OCI-LY3 (cell line): ENCODE measurements around the gene CDH8.
"Not testable (repeated sequence)": the region's sequence is repeated elsewhere in the genome, so short reads cannot be mapped to it uniquely, and the experiment has no call there.

ENCODE experiments used
- H2AFZ ChIP-seq: fragments of 200-600, 300-600 bp; shearing (Covaris generic); 2 replicates; pipeline ENCODE4 v1.6.0; 2014; ENCODE audit warnings: antibody characterized with exemption, low read depth, low read length
- H3K27ac ChIP-seq: fragments of 200-600, 300-600 bp; sonication (generic); 2 replicates; pipeline ENCODE4 v1.5.1; 2014; ENCODE audit warnings: mild to moderate bottlenecking, low read length, moderate library complexity, mixed read lengths
- H3K27me3 ChIP-seq: fragments of 200-600, 300-600 bp; sonication (generic); 2 replicates; pipeline ENCODE4 v1.6.1; 2014; ENCODE audit warnings: low read depth, low read length, mixed read lengths
- H3K36me3 ChIP-seq: fragments of 200-600, 300-600 bp; sonication (generic); replicated peaks from 2 replicates; pipeline ENCODE3; 2014; ENCODE audit warnings: low read depth, low read length, mixed read lengths
- H3K4me1 ChIP-seq: fragments of 300-600, 200-600 bp; sonication (generic); 2 replicates; pipeline ENCODE4 v1.6.1; 2014; ENCODE audit warnings: low read length, mixed read lengths
- H3K4me2 ChIP-seq: fragments of 200-600, 300-600 bp; sonication (generic); 2 replicates; pipeline ENCODE4 v1.6.1; 2014; ENCODE audit warnings: low read length, mixed read lengths
- H3K4me3 ChIP-seq: fragments of 300-600, 200-600 bp; sonication (generic); 2 replicates; pipeline ENCODE4 v1.5.1; 2014; ENCODE audit warnings: antibody characterized with exemption, mild to moderate bottlenecking, low read length, moderate library complexity
- H3K79me2 ChIP-seq: fragments of 300-600, 200-600 bp; shearing (Covaris generic); 2 replicates; pipeline ENCODE4 v1.6.1; 2014; ENCODE audit warnings: mild to moderate bottlenecking, low read length, mixed read lengths
- H3K9ac ChIP-seq: fragments of 300-600, 200-600 bp; shearing (Covaris generic); 2 replicates; pipeline ENCODE4 v1.6.0; 2014; ENCODE audit warnings: mild to moderate bottlenecking, low read length, moderate library complexity
- H3K9me3 ChIP-seq: fragments of 200-600, 300-600 bp; shearing (Covaris generic); 2 replicates; pipeline ENCODE4 v1.6.1; 2014; ENCODE audit warnings: low read length, mixed read lengths; ENCODE audit not compliant: insufficient read depth
- H4K20me1 ChIP-seq: fragments of 200-600, 300-600 bp; sonication (generic); 2 replicates; pipeline ENCODE4 v1.6.1; 2016; ENCODE audit warnings: low read length, mixed read lengths; ENCODE audit not compliant: insufficient read depth
- EZH2phosphoT487 ChIP-seq: fragments of 200-600 bp; shearing (Covaris generic); IDR thresholded peaks from 2 replicates; pipeline ENCODE4 v1.6.1; 2018; ENCODE audit warnings: antibody characterized with exemption, mixed run types, low read depth
- TF ChIP-seq, protein P1 (sequence below): fragments of 200-600, 300-600 bp; sonication (generic); IDR thresholded peaks from 2 replicates; pipeline ENCODE4 v1.5.1; 2014; ENCODE audit warnings: antibody characterized with exemption, low read length, low read depth

Gene CDH8

GRCh38 chr16:61807551-61807950 is 228.7 kb downstream of the CDH8 start:
- Histone ChIP-seq H3K4me2 (no peak overlapping the region), H3K27ac (no peak overlapping the region), H3K4me3 (no peak overlapping the region), H3K9ac (no peak overlapping the region), H3K27me3 (no peaks in the 10 kb centered on the region), H3K9me3 (no peaks in the 10 kb centered on the region), H2AFZ (no peak overlapping the region), H4K20me1 (no peaks in the 10 kb centered on the region), H3K36me3 (no peaks in the 10 kb centered on the region), H3K79me2 (no peaks in the 10 kb centered on the region), H3K4me1 (no peaks in the 10 kb centered on the region)
- TF ChIP-seq EZH2phosphoT487 = no peak
- TF ChIP-seq, protein P1, sequence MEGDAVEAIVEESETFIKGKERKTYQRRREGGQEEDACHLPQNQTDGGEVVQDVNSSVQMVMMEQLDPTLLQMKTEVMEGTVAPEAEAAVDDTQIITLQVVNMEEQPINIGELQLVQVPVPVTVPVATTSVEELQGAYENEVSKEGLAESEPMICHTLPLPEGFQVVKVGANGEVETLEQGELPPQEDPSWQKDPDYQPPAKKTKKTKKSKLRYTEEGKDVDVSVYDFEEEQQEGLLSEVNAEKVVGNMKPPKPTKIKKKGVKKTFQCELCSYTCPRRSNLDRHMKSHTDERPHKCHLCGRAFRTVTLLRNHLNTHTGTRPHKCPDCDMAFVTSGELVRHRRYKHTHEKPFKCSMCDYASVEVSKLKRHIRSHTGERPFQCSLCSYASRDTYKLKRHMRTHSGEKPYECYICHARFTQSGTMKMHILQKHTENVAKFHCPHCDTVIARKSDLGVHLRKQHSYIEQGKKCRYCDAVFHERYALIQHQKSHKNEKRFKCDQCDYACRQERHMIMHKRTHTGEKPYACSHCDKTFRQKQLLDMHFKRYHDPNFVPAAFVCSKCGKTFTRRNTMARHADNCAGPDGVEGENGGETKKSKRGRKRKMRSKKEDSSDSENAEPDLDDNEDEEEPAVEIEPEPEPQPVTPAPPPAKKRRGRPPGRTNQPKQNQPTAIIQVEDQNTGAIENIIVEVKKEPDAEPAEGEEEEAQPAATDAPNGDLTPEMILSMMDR = no peak

DNA sequence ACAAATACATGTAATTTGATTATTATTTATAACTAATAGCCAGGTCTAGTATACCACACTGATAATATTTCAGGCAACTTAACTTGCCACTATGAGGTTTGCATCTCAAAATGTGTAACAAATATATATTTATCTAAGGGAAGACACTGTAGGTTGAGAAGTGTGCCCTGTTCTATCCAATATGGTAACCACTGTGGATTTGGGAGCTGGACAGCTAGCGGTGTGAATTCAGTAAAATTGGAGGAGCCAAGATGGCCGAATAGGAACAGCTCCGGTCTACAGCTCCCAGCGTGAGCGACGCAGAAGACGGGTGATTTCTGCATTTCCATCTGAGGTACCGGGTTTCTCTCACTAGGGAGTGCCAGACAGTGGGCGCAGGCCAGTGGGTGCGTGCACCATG is 235.0 kb downstream of the CDH8 start:
- H4K20me1 ChIP-seq, H3K9me3 ChIP-seq, H3K27ac ChIP-seq, H2AFZ ChIP-seq, H3K4me1 ChIP-seq, H3K4me2 ChIP-seq, H3K27me3 ChIP-seq, H3K9ac ChIP-seq, H3K79me2 ChIP-seq, H3K4me3 ChIP-seq, H3K36me3 ChIP-seq: not testable (repeated sequence)

- Histone ChIP-seq H2AFZ (no peak overlapping the region), H4K20me1 (no peaks in the 10 kb centered on the region), H3K27me3 (no peaks in the 10 kb centered on the region), H3K9me3 (no peaks in the 10 kb centered on the region), H3K4me2 (no peak overlapping the region), H3K36me3 (no peaks in the 10 kb centered on the region), H3K27ac (no peak overlapping the region), H3K79me2 (no peaks in the 10 kb centered on the region), H3K4me3 (no peak overlapping the region), H3K4me1 (no peaks in the 10 kb centered on the region), H3K9ac (no peak overlapping the region)
- no peak for TF ChIP-seq EZH2phosphoT487
- TF ChIP-seq, protein P1 = no peak
Observed at GRCh38 chr16:61798741-61799140, 237.5 kb downstream of the CDH8 start.

- Histone ChIP-seq H3K4me1 (no peaks in the 10 kb centered on the region), H3K4me2 (no peak overlapping the region), H4K20me1 (no peaks in the 10 kb centered on the region), H3K4me3 (no peak overlapping the region), H3K27me3 (no peaks in the 10 kb centered on the region), H3K9me3 (no peaks in the 10 kb centered on the region), H3K9ac (no peak overlapping the region), H3K36me3 (no peaks in the 10 kb centered on the region), H2AFZ (no peak overlapping the region), H3K79me2 (no peaks in the 10 kb centered on the region), H3K27ac (no peak overlapping the region)
- TF ChIP-seq, protein P1 = no peak
- no peak for TF ChIP-seq EZH2phosphoT487
Observed at GRCh38 chr16:61797961-61798507, 238.2 kb downstream of the CDH8 start.

GRCh38 chr16:61797296-61797795 is 238.9 kb downstream of the CDH8 start:
- H3K4me3 ChIP-seq = no peak overlapping the region
- no peaks in the 10 kb centered on the region for H3K27me3 ChIP-seq
- H3K4me2 ChIP-seq = no peak overlapping the region
- TF ChIP-seq, protein P1 = no peak
- no peak for TF ChIP-seq EZH2phosphoT487
- no peaks in the 10 kb centered on the region for H3K4me1 ChIP-seq
- H4K20me1 ChIP-seq = no peaks in the 10 kb centered on the region
- H3K27ac ChIP-seq = no peak overlapping the region
- H3K36me3 ChIP-seq = no peaks in the 10 kb centered on the region
- no peaks in the 10 kb centered on the region for H3K79me2 ChIP-seq
- H2AFZ ChIP-seq = no peak overlapping the region
- no peaks in the 10 kb centered on the region for H3K9me3 ChIP-seq
- H3K9ac ChIP-seq = no peak overlapping the region
